RWPE2 (cell line): ENCODE measurements around the gene DNLZ.
A peak's percentile ranks its signal among the peaks of the same experiment; 100 is the strongest.

Source experiments
- ATAC-seq: fragments of 200-7000 bp; cut with Tn5 transposase; 3 replicates; pipeline ENCODE4 v1.9.1; 2021; ENCODE audit warnings: low read depth
- DNase-seq: peaks from one replicate; pipeline ENCODE4 v3.0.0-alpha.2; 2020; ENCODE audit warnings: low spot score
- H3K27ac ChIP-seq: fragments of 450-650 bp; 2 replicates; pipeline ENCODE4 v1.5.1; 2017; ENCODE audit warnings: mild to moderate bottlenecking; ENCODE audit not compliant: poor library complexity, severe bottlenecking
- H3K27me3 ChIP-seq: fragments of 250-450 bp; sonication (Bioruptor Pico); 2 replicates; pipeline ENCODE4 v1.5.1; 2021; ENCODE audit warnings: mild to moderate bottlenecking, moderate library complexity; ENCODE audit not compliant: insufficient read depth, poor library complexity, severe bottlenecking
- H3K36me3 ChIP-seq: fragments of 250-450 bp; sonication (Bioruptor Pico); 2 replicates; pipeline ENCODE4 v1.5.1; 2020; ENCODE audit warnings: low read depth, mild to moderate bottlenecking, moderate library complexity
- H3K4me1 ChIP-seq: fragments of 250-450 bp; sonication (Bioruptor Pico); 2 replicates; pipeline ENCODE4 v1.5.1; 2021; ENCODE audit warnings: mild to moderate bottlenecking, moderate library complexity; ENCODE audit not compliant: insufficient read depth, poor library complexity, severe bottlenecking
- H3K4me3 ChIP-seq: fragments of 250-450 bp; sonication (Bioruptor Pico); 2 replicates; pipeline ENCODE4 v1.5.1; 2021; ENCODE audit warnings: mild to moderate bottlenecking, moderate library complexity; ENCODE audit not compliant: severe bottlenecking
- H3K9me3 ChIP-seq: fragments of 250-450 bp; sonication (Bioruptor Pico); 2 replicates; pipeline ENCODE4 v1.5.1; 2021; ENCODE audit warnings: mild to moderate bottlenecking, moderate library complexity; ENCODE audit not compliant: severe bottlenecking
- CTCF ChIP-seq: fragments of 450-650 bp; IDR thresholded peaks from one replicate; pipeline ENCODE4 v1.5.1; 2017; ENCODE audit warnings: mild to moderate bottlenecking, moderate library complexity; ENCODE audit not compliant: poor library complexity, severe bottlenecking

Gene DNLZ

GRCh38 chr9:136355616-136356557 is 7.7 kb downstream of the DNLZ start:
- ATAC-seq, result no peak
- H3K4me1 ChIP-seq, result no peaks in the 10 kb centered on the region
- no peak for DNase-seq
- no peak for TF ChIP-seq CTCF
- no peak overlapping the region for H3K27ac ChIP-seq
- no peak overlapping the region for H3K4me3 ChIP-seq
- no peaks in the 10 kb centered on the region for H3K9me3 ChIP-seq
- no peaks in the 10 kb centered on the region for H3K27me3 ChIP-seq
- H3K36me3 ChIP-seq, result no peaks in the 10 kb centered on the region

GRCh38 chr9:136354592-136355085 is 8.9 kb downstream of the DNLZ start:
- DNase-seq, result no peak
- Histone ChIP-seq H3K4me1 (no peaks in the 10 kb centered on the region), H3K27me3 (no peaks in the 10 kb centered on the region)

GRCh38 chr9:136353757-136354488 is 9.6 kb downstream of the DNLZ start:
- Histone ChIP-seq H3K27me3 (no peaks in the 10 kb centered on the region), H3K9me3 (no peaks in the 10 kb centered on the region), H3K4me1 (no peaks in the 10 kb centered on the region), H3K36me3 (no peaks in the 10 kb centered on the region), H3K27ac (no peak overlapping the region), H3K4me3 (no peak overlapping the region)
- ATAC-seq, result no peak
- TF ChIP-seq CTCF, result no peak
- DNase-seq, result no peak

More at GRCh38 chr9:136354592-136355085, 8.9 kb downstream of the DNLZ start:
- H3K27ac ChIP-seq, result no peak overlapping the region
- no peaks in the 10 kb centered on the region for H3K9me3 ChIP-seq
- H3K4me3 ChIP-seq, result no peak overlapping the region
- peak; percentile 35 for ATAC-seq
- H3K36me3 ChIP-seq, result no peaks in the 10 kb centered on the region
- TF ChIP-seq CTCF, result no peak

GRCh38 chr9:136353088-136353487 is 10.5 kb downstream of the DNLZ start:
- Histone ChIP-seq H3K9me3 (no peaks in the 10 kb centered on the region), H3K36me3 (no peaks in the 10 kb centered on the region), H3K4me1 (no peaks in the 10 kb centered on the region), H3K27me3 (no peaks in the 10 kb centered on the region), H3K27ac (no peak overlapping the region), H3K4me3 (no peak overlapping the region)
- ATAC-seq (no peak), DNase-seq (no peak)
- no peak for TF ChIP-seq CTCF
